H1 (cell line): ENCODE results near the gene FSIP1.

ENCODE experiments used
- GABPA ChIP-seq: IDR thresholded peaks from 2 replicates; pipeline ENCODE4 v1.6.1; 2011; ENCODE audit warnings: mild to moderate bottlenecking, low read length, moderate library complexity, borderline replicate concordance; ENCODE audit not compliant: insufficient read depth
- POLR2AphosphoS5 ChIP-seq: IDR thresholded peaks from 2 replicates; pipeline ENCODE4 v1.6.1; 2011; ENCODE audit warnings: low read depth, low read length

DNA sequence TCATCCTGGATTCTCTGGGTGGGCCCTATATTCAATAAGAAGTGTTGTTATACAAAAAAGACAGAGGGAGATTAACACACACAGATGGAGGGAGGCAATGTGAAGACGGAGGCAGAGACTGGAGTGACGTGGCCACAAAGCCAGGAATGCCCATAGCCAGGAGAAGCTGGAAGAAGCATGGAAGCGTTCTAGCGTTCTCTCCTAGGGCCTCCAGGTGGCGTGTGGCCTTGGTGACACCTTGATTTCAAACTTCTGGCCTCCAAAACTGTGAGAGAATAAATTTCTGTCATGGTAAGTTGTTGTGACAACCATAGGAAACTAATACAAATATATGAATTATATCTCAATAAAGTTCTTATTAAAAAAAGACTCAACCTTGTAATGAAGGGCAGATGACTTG is 180.5 kb downstream of the FSIP1 start:
- TF ChIP-seq POLR2AphosphoS5 (no peak), GABPA (no peak)
